ENCODE data around the gene MTA3. TPM values are rescaled to one million over a fixed set of nuclear protein-coding genes. Genes with fewer than 3 reads are reported as not detected.
A peak's percentile ranks its signal among the peaks of the same experiment; 100 is the strongest.
"Not testable (repeated sequence)": the region's sequence is repeated elsewhere in the genome, so short reads cannot be mapped to it uniquely, and the experiment has no call there.

MTA3 gene
- total RNA-seq, 1 experiment from 2014 or later, result 23.8 TPM

- peak; percentile 61 for DNase-seq (ENCODE audit: low spot score)
These were observed 94.8 kb downstream of the MTA3 start for GRCh38 chr2:42663106-42663780.

GRCh38 chr2:42663828-42664227, 95.4 kb downstream of the MTA3 start:
- DNase-seq (ENCODE audit: low spot score), result no peak

GRCh38 chr2:42673989-42674579, 105.7 kb downstream of the MTA3 start:
- DNase-seq (ENCODE audit: low spot score), result no peak

- no peak for DNase-seq (ENCODE audit: low spot score)
These were observed 107.4 kb downstream of the MTA3 start for GRCh38 chr2:42675815-42676214.

- DNase-seq (ENCODE audit: low spot score), result no peak
These were observed 116.9 kb downstream of the MTA3 start for GRCh38 chr2:42685303-42685702.

GRCh38 chr2:42693013-42693615, 124.7 kb downstream of the MTA3 start:
- no peak for DNase-seq (ENCODE audit: low spot score)

GRCh38 chr2:42693688-42694479, 125.5 kb downstream of the MTA3 start:
- DNase-seq (ENCODE audit: low spot score), result no peak

- DNase-seq (ENCODE audit: low spot score), result no peak
These were observed 128.6 kb downstream of the MTA3 start for GRCh38 chr2:42696987-42697386.

GRCh38 chr2:42698940-42699339, 130.5 kb downstream of the MTA3 start:
- DNase-seq (ENCODE audit: low spot score), result no peak

GRCh38 chr2:42706836-42707235, 138.4 kb downstream of the MTA3 start:
- DNase-seq (ENCODE audit: low spot score), result no peak

- no peak for DNase-seq (ENCODE audit: low spot score)
These were observed 139.7 kb downstream of the MTA3 start for GRCh38 chr2:42708179-42708578.

- DNase-seq (ENCODE audit: low spot score), result no peak
These were observed 143.5 kb downstream of the MTA3 start for GRCh38 chr2:42711896-42712295.

- DNase-seq (ENCODE audit: low spot score), result no peak
These were observed 144.5 kb downstream of the MTA3 start for GRCh38 chr2:42712934-42713333.

GRCh38 chr2:42713920-42714319, 145.5 kb downstream of the MTA3 start:
- no peak for DNase-seq (ENCODE audit: low spot score)

- DNase-seq (ENCODE audit: low spot score), result no peak
These were observed 146.3 kb downstream of the MTA3 start for GRCh38 chr2:42714686-42715085.

GRCh38 chr2:42721898-42722297, 153.5 kb downstream of the MTA3 start:
- DNase-seq (ENCODE audit: low spot score), result no peak

GRCh38 chr2:42722320-42723190, 154.1 kb downstream of the MTA3 start:
- peak; percentile 57 for DNase-seq (ENCODE audit: low spot score)

- DNase-seq (ENCODE audit: low spot score), result no peak
These were observed 155.0 kb downstream of the MTA3 start for GRCh38 chr2:42723465-42723864.

GRCh38 chr2:42724886-42725285, 156.5 kb downstream of the MTA3 start:
- no peak for DNase-seq (ENCODE audit: low spot score)

- no peak for DNase-seq (ENCODE audit: low spot score)
These were observed 157.2 kb downstream of the MTA3 start for GRCh38 chr2:42725657-42726056.

- DNase-seq (ENCODE audit: low spot score), result no peak
These were observed 158.2 kb downstream of the MTA3 start for GRCh38 chr2:42726680-42727079.

GRCh38 chr2:42731316-42731715, 162.9 kb downstream of the MTA3 start:
- not testable (repeated sequence) for DNase-seq (ENCODE audit: low spot score)

All from H4 (cell line).